B cell (primary cell): ENCODE results near the gene ADAMTS12. TPM values are rescaled to one million over a fixed set of nuclear protein-coding genes. Genes with fewer than 3 reads are reported as not detected.

Experiments
- ATAC-seq: fragments of 200-7000 bp; cut with Tn5 transposase; one replicate; pipeline ENCODE4 v1.10.0; 2021; ENCODE audit warnings: low read depth, mild to moderate bottlenecking, moderate number of reproducible peaks, moderate library complexity
- CTCF ChIA-PET: fragments of 350-600 bp; sonication (Branson Sonifier 250); formaldehyde crosslinking; loops from one replicate; lab custom pipeline; 2021; ENCODE audit warnings: antibody characterized with exemption, inconsistent platforms; lab: Charles Lee
- POLR2A ChIA-PET: fragments of 350-600 bp; sonication (Branson Sonifier 250); formaldehyde crosslinking; loops from one replicate; lab custom pipeline; 2021; ENCODE audit warnings: antibody characterized with exemption; lab: Charles Lee
- DNase-seq: peaks from one replicate; pipeline ENCODE4 v3.0.0; 2013
- H2AFZ ChIP-seq: 2 replicates; pipeline ENCODE4 v1.6.1; 2012; ENCODE audit warnings: mild to moderate bottlenecking, low read depth, low read length; ENCODE audit not compliant: insufficient read depth, poor library complexity, severe bottlenecking
- H3K27ac ChIP-seq, 2 donors: 1 replicate in 1 of 2; 2 replicates in 1 of 2; pipeline ENCODE4 v1.5.1; 2012 to 2013; ENCODE audit warnings: low read length in 2 of 2, mild to moderate bottlenecking in 2 of 2, moderate library complexity in 1 of 2
- H3K27me3 ChIP-seq, 4 experiments: fragments of 200-600 bp in 1 of 4; sonication (generic) in 1 of 4; replicated peaks in 1 of 4; 1 replicate in 2 of 4; 2 replicates in 2 of 4; pipeline versions ENCODE4 v1.6.1 to v1.7.0; 2013 to 2016; ENCODE audit warnings: low read length in 3 of 4, mild to moderate bottlenecking in 2 of 4, mixed read lengths in 1 of 4, moderate library complexity in 1 of 4; ENCODE audit not compliant: insufficient read depth in 4 of 4, control insufficient read depth in 3 of 4; ENCODE audit errors: control extremely low read depth in 1 of 4
- H3K36me3 ChIP-seq, 2 experiments: replicated peaks in 1 of 2; 1 replicate in 1 of 2; 2 replicates in 1 of 2; pipeline versions ENCODE4 v1.6.1 to v1.7.1; 2013; ENCODE audit warnings: low read length in 1 of 2; ENCODE audit not compliant: insufficient read depth in 2 of 2, control insufficient read depth in 1 of 2; ENCODE audit errors: control extremely low read depth in 1 of 2, extremely low read depth in 1 of 2
- H3K4me1 ChIP-seq, 2 donors: fragments of 200-600 bp in 1 of 2; sonication (generic) in 1 of 2; 1 replicate in 1 of 2; 2 replicates in 1 of 2; pipeline versions ENCODE4 v1.5.1 to v1.6.1; 2013 to 2017; ENCODE audit warnings: low read length in 2 of 2; ENCODE audit not compliant: control insufficient read depth in 2 of 2, insufficient read depth in 2 of 2
- H3K4me2 ChIP-seq: replicated peaks from 2 replicates; pipeline ENCODE3; 2012; ENCODE audit warnings: mild to moderate bottlenecking, low read depth, low read length; ENCODE audit not compliant: poor library complexity, severe bottlenecking
- H3K4me3 ChIP-seq, 5 experiments: fragments of 200-600 bp in 1 of 5; sonication (generic) in 1 of 5; 1 replicate in 3 of 5; 2 replicates in 2 of 5; pipeline versions ENCODE4 v1.5.1 to v1.7.0; 2011 to 2016; ENCODE audit warnings: low read length in 4 of 5, mild to moderate bottlenecking in 4 of 5, low read depth in 2 of 5, control low read depth in 1 of 5, moderate library complexity in 1 of 5; ENCODE audit not compliant: insufficient read depth in 1 of 5; ENCODE audit errors: control extremely low read depth in 1 of 5, extremely low read depth in 1 of 5
- H3K79me2 ChIP-seq: fragments of 200-600 bp; sonication (generic); one replicate; pipeline ENCODE4 v1.6.0; 2016; ENCODE audit warnings: low read length; ENCODE audit not compliant: control insufficient read depth, insufficient read depth
- H3K9ac ChIP-seq: fragments of 200-600 bp; sonication (generic); 2 replicates; pipeline ENCODE4 v1.6.1; 2017; ENCODE audit warnings: mild to moderate bottlenecking, low read length, moderate library complexity
- H3K9me3 ChIP-seq, 3 donors: one replicate each; pipeline versions ENCODE4 v1.6.1 to v1.7.1; 2013; ENCODE audit warnings: low read length in 2 of 3; ENCODE audit not compliant: control insufficient read depth in 2 of 3, insufficient read depth in 1 of 3; ENCODE audit errors: control extremely low read depth in 1 of 3
- H4K20me1 ChIP-seq: 2 replicates; pipeline ENCODE4 v1.6.0; 2012; ENCODE audit warnings: mild to moderate bottlenecking, low read length; ENCODE audit not compliant: insufficient read depth, control insufficient read depth, poor library complexity, severe bottlenecking
- H3K27ac Mint-ChIP-seq: one replicate; pipeline ENCODE4 v1.8.0; 2021; ENCODE audit warnings: mixed read lengths
- H3K27me3 Mint-ChIP-seq: one replicate; pipeline ENCODE4 v1.8.0; 2021; ENCODE audit warnings: mixed read lengths
- H3K4me1 Mint-ChIP-seq: one replicate; pipeline ENCODE4 v1.8.0; 2021; ENCODE audit warnings: mixed read lengths
- H3K4me3 Mint-ChIP-seq: one replicate; pipeline ENCODE4 v1.8.0; 2021; ENCODE audit warnings: mixed read lengths
- H3K9me3 Mint-ChIP-seq: one replicate; pipeline ENCODE4 v1.8.0; 2022; ENCODE audit warnings: mixed read lengths; ENCODE audit not compliant: insufficient read depth
- CTCF ChIP-seq: fragments of 200-600 bp; IDR thresholded peaks from one replicate; pipeline ENCODE4 v1.8.0; 2022; ENCODE audit warnings: antibody characterized with exemption, mild to moderate bottlenecking
- EZH2 ChIP-seq: IDR thresholded peaks from 2 replicates; pipeline ENCODE4 v1.6.1; 2012; ENCODE audit warnings: borderline replicate concordance, low read depth, mild to moderate bottlenecking, moderate library complexity, low read length; ENCODE audit not compliant: insufficient read depth, poor library complexity, severe bottlenecking
- WGBS: methylation state at CpG from one replicate; pipeline ENCODE4 v1.1.5; 2013; ENCODE audit warnings: missing lambda C conversion rate; ENCODE audit not compliant: insufficient coverage; 5-methylcytosine and 5-hydroxymethylcytosine counted together
- intact Hi-C: fragments of 100-400 bp; cut with micrococcal nuclease; formaldehyde crosslinking; loops from one replicate; pipeline ENCODE4 v1.10.0; 2022
- polyA plus RNA-seq: library from polyadenylated mRNA; depleted of rRNA; stranded (reverse); fragments of >200 nt; gene quantifications from 2 replicates; pipeline ENCODE4 v1.2.3, GENCODE V29; 2012
- total RNA-seq, 2 donors: library from RNA; stranded (reverse); fragments of 120-200 nt in 1 of 2; gene quantifications; 1 replicate in 1 of 2; 2 replicates in 1 of 2; pipeline versions ENCODE4 v1.2.3 to v1.2.4, GENCODE V29; 2013 to 2022

The ADAMTS12 gene
- total and polyA plus RNA-seq, 2 donors (not counting 1 experiment from before 2014, with no cell fraction given) = not detected

- Histone ChIP-seq H3K4me2 (no peak overlapping the region), H3K79me2 (no peaks in the 10 kb centered on the region), H4K20me1 (no peaks in the 10 kb centered on the region), H3K9ac (no peak overlapping the region), H3K9me3 (peaks cover 0 to 3% (median 0%) of the 10 kb centered on the region in 3 donors), H3K4me3 (no peak overlapping the region), H3K27me3 (peaks cover 0 to 3% (median 0%) of the 10 kb centered on the region in 4 experiments), H3K27ac (no peak overlapping the region), H2AFZ (no peak overlapping the region), H3K4me1 (no peaks in the 10 kb centered on the region), H3K36me3 (no peaks in the 10 kb centered on the region)
- WGBS = no CpG with 5 or more reads among the region's 4 CpGs
- POLR2A ChIA-PET = no interaction called here
- Mint-ChIP-seq H3K27ac (no peak overlapping the region), H3K4me3 (no peak overlapping the region), H3K27me3 (peaks cover 3% of the 10 kb centered on the region), H3K9me3 (no peaks in the 10 kb centered on the region), H3K4me1 (no peaks in the 10 kb centered on the region)
- ATAC-seq (no peak), DNase-seq (no peak)
- no peak for TF ChIP-seq EZH2
- no peak for TF ChIP-seq CTCF
- CTCF ChIA-PET = no interaction called here
- intact Hi-C loops = no loop called here
Observed at GRCh38 chr5:33837301-33837700, 54.5 kb downstream of the ADAMTS12 start.

GRCh38 chr5:33834334-33834733 lies 57.5 kb downstream of the ADAMTS12 start:
- ChIA-PET CTCF (no interaction called here), POLR2A (no interaction called here)
- Histone ChIP-seq H3K4me2 (no peak overlapping the region), H3K9ac (no peak overlapping the region), H4K20me1 (no peaks in the 10 kb centered on the region), H3K4me3 (no peak overlapping the region), H3K27me3 (peaks cover 0 to 6% (median 0%) of the 10 kb centered on the region in 4 experiments), H3K4me1 (no peaks in the 10 kb centered on the region), H2AFZ (no peak overlapping the region), H3K9me3 (peaks cover 0 to 3% (median 0%) of the 10 kb centered on the region in 3 donors), H3K79me2 (no peaks in the 10 kb centered on the region), H3K27ac (no peak overlapping the region), H3K36me3 (no peaks in the 10 kb centered on the region)
- no peak for TF ChIP-seq CTCF
- no peak for TF ChIP-seq EZH2
- no CpG with 5 or more reads among the region's 2 CpGs for WGBS
- H3K27ac Mint-ChIP-seq = no peak overlapping the region
- H3K27me3 Mint-ChIP-seq = peaks cover 9% of the 10 kb centered on the region
- H3K9me3 Mint-ChIP-seq = no peaks in the 10 kb centered on the region
- ATAC-seq = no peak
- intact Hi-C loops = no loop called here
- H3K4me1 Mint-ChIP-seq = no peaks in the 10 kb centered on the region
- H3K4me3 Mint-ChIP-seq = no peak overlapping the region
- no peak for DNase-seq
